ENCODE measurements around the gene TGM2.

Gene TGM2

DNA sequence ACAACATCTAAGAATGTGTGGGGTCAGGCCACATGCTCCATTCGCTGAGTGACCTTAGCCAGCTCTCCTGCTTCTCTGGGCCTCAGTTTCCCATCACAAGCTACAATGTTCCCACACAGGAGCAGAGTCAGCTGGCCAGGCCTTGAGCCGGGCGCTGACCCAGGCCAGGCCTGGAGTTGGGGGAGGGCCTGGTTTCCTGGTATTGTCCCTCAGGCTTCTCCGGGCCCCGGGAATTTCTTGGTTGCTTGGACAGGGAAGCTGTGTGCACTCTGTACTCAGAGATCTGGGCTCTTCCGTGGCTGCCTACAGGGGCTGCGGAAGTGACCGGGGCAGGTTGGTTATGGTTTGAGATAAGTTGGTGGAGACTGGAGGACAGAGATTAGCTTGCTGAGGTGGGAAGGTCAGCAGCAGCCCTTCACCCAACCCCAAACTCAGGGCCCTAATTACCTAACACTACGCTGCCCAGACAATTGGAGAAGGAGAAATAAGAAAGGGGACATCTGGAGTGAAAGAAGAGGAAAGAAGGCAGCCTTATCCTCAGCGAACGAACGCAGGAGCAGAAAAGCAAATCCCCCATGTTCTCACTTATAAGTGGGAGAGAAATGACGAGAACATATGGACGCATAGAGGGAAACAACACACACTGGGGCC, 6.2 kb downstream of the TGM2 start:
- DNase-seq = peak; percentile 78 to 91

DNA sequence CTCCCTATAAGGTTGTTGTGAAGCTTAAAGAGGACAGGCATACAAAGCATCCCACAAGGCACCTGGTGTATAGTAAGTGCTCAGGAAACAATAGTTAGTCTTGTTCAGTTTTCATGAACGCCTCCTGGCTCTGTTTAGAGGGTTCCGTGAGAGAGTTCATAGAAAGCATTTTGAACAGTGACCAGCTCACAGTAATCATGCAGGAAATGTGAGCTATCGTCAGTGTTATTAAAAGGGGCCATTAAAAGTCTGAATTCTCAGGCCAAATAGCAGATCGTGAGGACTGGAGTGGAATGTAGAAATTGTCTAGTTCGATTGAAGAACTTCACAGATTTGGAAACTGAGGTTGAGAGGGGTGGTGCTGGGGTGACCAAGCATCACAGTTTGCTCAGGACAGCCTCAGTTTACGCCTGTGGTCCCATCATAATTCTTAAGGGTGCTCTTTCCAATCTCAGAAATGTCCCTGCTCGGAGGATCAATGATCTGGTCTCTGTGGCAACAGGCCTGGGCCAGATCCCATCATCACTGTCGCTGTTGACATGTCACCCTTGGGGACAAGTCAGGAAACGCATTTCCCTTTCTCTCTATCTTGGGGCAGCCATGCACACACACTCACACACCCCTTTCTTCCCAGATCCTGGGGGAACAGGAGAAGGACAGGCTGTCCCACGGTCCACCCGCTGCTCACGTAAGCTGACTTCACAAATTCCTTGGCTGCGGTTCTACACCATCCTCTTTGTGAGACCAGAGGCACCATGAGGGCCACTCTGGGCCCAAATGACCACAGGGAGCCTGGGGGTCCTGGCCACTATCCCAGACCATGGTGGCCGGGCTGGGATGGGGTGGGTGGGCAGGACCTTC, 7.2 kb downstream of the TGM2 start:
- DNase-seq = no peak

DNA sequence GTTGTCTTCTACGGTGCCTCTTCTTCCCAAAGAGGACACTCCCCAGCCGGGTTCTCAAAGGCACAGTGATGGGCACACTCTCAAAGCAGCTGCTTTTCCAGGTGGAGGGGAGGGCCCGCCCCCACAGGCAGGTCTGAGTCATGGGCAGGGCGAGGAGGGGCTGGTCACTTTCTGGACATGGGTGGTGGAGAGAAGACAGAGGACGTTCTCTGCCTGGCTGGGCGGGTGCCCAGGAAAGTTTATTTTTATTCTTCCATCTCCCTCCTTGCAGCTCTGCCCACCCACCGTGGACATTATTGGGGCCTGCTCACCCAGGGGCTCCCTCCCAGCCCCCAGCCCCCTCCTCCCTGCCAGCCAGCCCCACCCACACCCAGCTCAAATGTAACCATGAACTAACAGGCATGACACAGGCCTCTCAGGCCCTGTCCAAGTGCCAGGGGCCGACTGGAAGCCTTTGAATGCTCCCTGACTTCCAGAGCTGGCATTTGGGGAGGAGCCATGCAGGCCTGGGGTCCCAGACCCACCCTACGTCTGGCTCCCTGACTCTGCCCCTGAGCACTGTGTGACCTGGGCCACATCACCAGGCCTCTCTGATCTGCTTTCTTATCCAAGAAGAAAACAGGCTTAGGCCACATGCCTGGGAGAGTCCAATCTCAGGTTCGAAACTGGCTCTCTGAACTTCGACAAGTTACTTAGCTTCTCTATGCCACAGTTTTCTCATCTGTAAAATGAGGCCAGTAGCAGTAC, 8.0 kb downstream of the TGM2 start:
- DNase-seq = no peak

DNA sequence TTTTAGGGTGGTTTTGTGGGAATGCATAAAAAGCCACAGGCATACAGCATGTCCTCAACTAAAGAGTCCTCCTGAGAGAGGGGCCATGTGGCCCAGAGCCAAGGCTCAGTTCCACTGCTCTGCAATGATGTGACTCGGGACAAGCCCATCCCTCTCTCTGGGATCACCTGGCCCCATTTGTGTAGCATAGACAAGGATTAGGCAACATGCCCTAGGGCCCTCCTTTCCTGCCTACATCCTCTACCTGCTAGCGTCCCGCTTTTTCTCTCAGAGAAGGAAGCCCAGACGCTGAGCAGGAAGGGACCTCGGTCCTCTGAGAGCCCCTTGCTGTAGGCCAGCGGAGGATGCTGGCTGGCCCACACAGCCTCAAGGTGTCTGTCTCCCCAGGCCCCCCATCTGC, 8.8 kb downstream of the TGM2 start:
- DNase-seq = no peak

DNA sequence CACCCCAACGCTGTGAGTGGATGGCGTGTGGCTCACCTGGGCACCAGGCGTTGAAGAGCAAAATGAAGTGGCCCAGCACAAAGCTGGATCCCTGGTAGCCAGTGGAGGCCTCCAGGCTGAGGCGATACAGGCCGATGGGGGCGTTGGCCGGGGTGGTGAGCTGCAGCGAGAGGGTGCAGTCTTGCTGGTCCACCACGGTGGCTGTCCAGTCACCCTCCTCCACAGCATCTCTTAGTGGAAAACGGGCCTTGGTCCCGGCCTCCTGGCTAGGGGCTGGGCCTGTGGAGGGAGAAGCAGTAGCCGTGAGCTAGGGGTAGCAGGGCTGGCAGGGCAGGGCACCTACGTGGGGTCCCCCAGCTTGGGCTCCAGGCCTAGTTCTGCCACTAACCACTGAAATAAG, 9.3 kb downstream of the TGM2 start:
- no peak for DNase-seq

DNA sequence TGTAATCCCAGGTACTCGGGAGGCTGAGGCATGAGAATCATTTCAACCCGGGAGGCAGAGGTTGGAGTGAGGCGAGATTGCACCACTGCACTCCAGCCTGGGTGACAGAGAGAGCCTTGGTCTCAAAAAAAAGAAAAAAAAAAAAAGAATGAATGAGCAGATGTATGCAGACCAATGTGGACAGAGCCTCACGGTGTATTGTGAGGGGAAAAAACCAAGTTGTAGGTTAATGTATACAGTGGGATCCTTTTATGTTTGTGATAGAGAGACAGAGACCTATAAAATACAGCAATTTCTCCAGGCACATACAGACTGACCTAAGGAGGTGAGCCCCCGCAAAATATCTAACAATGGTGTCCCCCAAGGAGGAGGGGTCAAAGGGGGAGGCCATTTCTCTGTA, 11.7 kb downstream of the TGM2 start:
- no peak for DNase-seq

DNA sequence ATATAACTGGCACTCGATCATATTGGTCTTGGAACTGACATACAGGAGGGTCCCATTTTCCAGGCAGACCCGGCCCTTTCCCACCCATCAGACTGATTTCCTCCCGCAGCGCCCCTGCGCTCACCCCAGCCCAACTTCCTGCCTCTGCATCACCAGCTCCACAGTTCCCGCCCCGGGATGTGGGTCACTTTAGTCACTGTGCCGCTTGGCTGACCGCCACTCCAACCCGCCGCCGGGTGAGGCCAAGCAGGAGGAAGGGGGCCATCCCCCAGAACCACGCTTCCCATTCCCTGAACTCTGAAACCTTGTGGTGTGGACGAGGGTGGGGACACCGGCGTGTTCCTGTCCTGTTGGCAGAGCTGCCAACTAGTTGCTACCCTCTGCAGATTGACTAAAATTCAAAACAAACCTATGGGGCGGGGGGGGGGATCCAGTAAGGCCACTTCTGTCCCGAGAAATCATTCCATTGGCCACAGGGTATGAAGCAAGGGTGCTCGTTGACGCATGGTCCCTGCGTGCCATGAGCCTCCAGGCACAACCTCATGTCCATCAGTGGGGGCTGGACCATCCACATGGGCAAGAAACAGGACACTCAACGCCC, 12.3 kb downstream of the TGM2 start:
- no peak for DNase-seq

DNA sequence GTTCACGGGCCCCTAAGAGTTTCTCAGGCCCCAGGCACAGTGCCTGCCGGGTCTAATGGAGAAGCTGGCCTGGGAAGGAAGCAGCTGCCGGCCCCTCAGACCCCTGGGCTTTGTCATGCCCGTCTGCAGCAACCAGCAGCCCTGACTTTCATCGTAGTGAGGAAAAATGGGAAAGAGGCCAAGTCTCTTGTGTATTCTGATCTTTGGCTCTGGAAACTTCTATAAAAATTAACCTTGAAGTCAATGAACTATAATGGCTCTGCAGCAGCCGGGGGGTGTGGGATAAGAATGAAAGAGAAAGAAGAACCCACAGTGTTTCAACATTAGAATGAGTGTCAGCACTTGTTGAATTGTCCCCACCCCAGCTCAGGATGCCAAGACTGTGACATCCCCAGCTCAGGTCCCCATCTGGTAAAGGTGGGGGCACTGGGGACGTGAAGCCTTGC, 12.9 kb downstream of the TGM2 start:
- no peak for DNase-seq

DNA sequence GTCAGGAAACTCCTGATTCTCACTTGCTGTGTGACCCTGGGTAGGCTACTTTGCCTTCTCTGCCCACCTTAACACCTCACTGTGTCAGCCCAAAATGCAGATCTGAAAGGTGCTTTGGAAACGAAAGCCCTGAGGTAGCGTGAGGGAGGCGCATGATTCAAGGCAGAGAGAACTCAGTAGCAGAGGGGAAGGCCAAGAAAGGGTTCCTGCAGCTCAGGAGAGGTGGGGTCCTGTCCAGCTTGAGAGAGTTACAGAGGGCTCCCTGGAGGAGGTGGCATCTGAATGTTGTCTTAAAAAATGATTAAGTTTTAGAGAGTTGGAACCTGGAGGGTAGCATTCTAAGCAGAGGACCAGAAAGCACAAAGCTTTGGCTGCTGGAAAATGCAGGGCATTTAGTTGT, 13.6 kb downstream of the TGM2 start:
- DNase-seq = no peak

DNA sequence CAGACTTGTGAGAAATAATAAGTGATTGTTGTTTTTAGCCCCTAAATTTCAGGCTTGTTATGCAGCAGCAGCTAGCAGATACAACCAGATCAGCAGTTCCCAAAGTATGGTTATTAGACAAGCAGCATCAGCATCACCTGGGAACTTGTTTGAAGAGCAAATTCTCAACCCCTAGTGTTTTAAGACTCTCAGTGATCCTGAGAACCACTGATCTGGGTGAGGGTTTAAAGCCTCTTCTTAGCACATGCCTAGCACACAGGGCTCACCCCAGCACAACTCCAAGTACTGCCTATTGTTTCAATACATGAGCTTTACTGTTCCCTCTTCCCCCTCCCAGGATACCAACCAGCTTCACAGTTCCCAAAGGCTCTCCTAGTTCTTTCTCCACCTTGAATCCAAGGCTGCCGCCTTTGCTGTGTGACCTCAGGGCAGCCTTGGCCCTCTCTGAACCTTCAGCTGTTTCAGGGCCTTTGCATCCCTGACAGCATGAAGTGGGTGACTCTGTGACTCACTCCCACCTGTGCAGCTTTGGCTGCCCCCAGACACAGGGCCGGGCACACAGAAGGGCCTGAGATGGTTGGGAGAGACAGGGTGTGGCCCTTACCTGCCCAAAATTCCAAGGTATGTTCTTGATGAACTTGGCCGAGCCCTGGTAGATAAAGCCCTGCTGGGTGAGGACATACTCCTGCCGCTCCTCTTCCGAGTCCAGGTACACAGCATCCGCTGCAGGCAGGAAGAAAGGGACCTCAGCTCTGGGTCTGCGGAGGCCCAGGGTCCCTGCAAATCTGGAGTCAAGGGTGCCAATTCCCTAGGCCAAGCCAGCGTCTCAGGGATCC, 14.5 kb downstream of the TGM2 start:
- no peak for DNase-seq

DNA sequence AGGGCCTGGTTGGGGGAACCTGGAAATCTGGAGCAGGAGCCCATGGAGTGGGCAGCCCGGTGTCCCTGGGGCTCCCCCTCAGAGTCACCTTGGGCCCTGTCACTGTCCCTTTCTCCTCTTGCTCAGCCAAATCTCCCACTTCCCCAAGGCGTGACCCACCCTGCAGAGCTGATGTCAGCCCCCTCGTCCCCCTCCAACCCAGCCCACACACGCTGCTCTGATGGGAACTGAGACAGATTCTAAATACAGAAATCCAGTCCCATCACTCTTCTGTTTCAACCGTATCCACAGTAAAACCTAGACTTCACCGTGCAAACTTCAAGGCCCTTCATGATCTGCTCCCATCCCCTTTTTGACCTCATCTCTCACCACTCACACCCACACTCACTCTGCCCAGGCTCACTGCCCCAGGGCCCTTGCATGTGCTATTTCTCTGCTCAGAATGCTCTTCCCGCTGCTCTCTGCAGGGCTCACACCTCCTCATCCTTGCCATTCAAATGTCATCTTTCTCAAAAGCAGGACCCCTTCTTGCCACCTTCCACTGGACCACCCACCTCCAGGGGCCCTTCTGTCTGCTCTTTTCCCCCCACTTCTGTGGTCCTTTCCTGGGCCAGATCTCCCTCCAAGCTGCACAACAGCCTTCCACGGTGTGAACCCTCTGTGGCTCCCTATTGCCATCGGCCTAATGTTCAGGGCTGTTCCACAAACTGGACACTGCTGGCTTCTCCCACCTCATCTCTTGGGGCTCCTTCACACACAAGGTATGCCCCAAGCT, 16.6 kb downstream of the TGM2 start:
- no peak for DNase-seq

DNA sequence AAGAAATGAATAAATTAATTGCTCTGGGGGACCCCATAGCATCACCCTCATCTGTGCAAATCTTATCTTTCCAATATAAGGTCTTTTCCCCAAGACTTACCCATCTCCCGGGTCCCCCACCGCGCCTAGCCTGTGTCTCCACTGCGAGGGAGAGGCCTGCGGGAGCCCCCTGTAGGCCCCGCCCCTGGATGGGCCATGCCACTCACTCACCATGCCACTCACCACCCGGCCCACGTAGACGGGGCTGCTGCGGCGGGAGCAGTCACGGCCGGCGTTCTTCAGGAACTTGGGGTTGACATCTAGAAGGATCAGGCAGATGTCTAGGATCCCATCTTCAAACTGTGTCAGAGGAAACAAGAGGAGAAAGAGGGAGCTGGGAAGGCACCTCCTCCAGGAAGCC, 17.3 kb downstream of the TGM2 start:
- DNase-seq = peak; percentile 81 to 87

DNA sequence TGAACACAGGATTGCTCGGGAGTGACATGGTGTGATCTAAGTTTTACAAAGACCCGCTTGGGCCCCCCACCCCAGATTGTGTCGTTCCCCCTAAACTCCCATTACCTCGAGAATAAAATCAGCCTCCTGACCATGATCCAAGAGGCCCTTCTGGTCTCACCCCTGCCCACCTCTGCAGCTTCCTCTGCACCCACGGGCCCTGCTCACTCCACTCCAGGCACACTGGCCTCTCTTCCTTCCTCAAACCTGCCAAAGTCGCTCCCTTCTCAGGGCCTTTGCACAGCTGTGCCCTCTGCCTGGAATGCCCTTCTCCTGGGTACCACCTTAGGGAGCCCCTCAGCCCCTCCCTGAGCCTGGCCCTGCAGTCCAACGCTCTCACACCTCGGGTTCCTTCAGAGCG, 17.9 kb downstream of the TGM2 start:
- DNase-seq = no peak

DNA sequence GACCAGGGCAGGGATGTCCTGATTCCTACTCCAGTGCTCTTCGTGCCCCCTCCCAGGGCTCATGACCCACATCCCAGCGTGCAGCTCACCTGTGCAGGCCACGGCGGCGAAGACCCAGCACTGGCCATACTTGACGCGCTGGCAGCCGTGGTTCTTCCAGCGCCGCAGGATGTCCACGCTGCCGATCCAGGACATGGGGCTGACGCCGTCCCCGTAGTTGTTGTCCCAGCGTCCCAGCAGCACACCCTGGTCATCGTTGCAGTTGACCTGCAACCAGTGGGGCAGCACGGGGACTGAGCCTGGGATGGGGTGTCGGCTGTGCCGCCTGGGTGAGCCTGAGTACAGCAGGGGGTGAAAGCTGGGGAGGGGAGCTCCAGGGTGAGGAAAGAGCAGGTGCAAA, 18.4 kb downstream of the TGM2 start:
- no peak for DNase-seq

DNA sequence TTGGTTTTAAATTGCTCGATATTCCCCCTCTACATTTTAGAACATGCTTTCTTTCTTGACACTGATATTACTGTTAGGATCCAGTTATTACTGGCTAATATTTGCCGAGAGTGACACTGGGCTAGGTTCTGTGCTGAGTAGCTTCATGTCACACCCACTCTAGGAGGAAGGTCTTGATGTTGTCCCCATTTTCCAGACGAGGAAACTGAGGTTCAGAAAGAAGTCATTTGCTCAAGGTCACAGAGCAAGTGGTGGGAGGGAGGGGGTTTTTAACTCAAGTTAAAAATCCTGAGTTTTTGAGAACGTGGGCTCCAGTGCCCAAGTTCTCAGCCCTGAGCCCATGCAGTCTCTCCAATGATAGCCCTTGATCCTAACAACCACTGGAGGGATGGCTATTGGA, 18.9 kb downstream of the TGM2 start:
- DNase-seq = no peak

DNA sequence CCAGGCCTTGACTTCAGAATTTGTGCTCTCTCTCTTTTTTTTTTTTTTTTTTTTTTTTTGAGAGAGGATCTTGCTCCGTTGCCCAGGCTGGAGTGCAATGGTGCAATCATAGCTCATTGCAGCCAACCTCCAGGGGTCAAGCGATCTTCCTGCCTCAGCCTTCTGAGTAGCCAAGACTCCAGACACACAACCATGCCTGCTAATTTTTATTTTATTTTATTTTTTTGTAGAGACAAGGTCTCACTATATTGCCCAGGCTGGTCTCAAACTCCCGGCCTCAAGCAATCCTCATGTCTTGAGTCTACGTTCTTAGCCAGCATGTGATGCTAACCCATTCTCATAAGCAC, 19.4 kb downstream of the TGM2 start:
- DNase-seq = no peak

DNA sequence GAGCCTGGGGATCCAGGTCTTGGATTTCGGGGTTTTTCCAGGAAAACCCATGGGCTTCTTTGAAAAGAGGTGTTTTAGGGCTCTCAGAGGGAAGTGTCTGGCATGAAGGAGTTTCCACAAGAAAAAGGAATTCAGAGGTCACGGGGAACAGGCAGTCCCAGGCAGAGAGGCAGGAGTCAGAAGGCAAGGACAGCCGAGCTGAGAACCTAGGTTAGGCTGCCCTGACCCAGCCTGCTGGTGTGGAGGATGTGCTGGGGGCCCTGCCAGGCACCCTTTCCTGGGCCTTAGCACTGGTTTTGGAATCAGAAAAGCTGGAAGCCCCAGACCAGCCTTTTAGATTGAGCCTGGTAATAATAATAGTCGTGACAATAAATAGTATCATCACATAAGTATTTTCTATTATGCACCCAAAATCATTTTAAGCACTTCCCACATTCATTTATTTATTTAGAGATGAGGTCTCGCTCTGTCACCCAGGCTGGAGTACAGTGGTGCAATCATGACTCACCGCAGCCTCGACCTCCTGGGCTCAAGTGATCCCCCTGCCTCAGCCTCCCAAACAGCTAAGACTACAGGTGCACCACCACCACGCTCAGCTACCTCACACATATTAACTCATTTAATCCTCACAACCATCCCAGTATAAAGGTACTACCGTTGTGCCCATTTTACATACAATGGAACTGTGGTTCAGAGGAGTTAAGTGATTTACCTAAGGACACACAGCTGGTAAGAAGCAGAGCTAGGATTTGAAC, 19.9 kb downstream of the TGM2 start:
- peak in 1 of 2 experiments; percentile 17 for DNase-seq

DNA sequence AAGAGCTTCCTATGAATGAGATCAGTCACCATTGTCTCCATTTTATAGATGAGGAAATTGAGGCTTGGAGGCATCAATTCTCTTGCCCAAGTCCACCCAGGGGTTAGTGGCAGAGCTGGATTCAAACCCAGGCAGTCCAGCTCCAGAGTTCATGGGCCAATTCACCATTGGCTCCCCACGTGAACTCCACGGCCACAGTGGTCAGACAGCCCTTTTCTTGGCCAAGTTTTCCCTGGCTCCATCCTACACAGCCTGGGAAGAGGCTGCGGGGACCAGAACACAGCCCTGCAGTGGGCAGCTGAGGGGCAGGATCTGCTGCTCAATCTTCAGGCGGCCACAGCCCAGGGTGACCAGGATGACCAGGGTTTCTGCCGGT, 20.5 kb downstream of the TGM2 start:
- DNase-seq = no peak

DNA sequence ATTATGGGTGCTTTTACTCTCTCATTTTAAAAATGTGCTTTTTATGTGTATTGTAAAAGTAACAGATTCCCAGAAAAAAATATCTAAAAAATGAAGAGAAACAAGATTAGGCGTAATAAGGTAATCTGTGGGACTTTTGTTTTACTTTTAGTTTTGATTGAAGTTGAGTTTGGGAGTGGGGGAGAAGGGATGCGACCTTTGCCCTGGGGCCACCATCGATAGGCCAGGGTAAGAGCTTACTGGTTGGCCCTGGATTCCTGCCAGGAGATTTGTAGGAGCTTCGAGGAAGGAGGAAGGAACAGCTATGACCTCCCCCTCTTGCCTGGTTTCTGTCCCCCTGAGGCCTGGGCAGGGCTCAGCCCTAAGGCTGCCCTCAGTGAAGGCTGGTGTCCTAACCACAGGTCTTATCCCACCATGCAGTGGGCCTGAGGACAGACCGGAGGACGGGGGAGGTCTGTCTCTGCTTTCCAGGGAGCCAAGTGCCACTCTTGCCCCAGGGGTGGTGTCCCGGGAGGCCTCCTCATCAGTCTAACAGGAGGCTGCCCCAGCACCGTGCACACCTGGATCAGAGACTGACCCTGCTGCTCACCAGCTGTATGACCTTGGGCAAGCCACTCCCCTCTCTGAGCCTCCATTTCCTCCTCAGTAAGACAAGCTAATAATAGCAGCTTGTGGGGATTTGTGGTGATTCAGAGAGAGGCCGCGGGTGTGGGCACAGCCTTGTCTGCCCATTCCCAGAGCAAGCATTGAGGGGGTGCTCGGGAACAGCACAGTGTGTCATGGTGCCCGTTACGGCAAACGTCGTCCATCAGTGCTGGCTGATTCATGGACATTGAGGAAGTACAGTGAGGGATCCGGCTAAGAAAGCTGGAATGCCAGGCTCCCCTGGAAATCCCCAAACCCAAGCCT, 21.2 kb downstream of the TGM2 start:
- peak in 1 of 2 experiments; percentile 35 for DNase-seq

DNA sequence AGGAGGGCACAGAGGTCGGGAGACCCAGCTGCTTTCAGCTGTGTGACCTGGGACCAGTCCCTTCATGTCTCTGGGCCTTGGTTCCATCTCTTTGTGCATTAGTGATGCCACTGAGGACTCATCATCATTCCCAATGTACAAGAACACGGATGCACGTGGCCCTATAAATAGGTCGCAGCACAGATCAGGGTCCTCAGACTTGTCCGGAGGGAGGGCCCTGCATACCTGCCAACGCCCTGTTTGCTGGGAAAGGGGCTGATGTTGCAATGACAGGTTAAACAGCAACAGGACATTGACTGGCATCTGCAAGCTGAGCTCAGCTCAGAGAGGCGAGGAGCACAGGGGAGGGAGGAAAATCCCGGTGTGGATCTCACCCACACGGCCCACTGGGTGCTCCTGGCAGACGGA, 21.8 kb downstream of the TGM2 start:
- DNase-seq = peak in 1 of 2 experiments; percentile 39
